ENCODE measurements around the gene SLC14A1. TPM values are rescaled to one million over a fixed set of nuclear protein-coding genes. Genes with fewer than 3 reads are reported as not detected.

The SLC14A1 gene
- polyA plus RNA-seq, 1 experiment = 0.77 TPM

DNA sequence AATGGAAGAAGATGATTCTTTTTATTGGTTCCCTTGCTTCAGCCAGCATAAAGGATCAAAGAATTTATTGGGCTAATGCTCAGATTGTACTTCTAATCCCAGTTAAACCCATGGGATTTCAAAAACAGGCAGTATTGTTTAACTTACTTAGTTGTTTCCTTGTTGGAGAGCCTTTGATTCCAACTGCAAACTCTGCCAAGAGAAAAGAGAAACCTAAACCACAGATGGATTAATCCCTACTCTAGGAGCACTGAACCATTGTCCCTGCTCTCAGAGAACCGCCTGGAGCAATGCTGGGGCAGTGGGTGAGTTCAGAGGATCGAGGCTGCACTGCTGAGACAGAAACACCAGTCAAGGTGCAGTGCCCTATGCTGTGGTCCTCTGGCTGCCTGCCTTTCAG lies 56.6 kb downstream of the SLC14A1 start:
- ChIA-PET POLR2A (no interaction called here), CTCF (interaction anchor here (1.0 to 1.4 kb wide), 3 partner anchors 15 to 58 kb away, joined by 3 to 5 read pairs (median 4); no protein-coding TSS in a partner anchor)
- DNase-seq (ENCODE audit: low read depth) = no peak
- H3K27me3 ChIP-seq (ENCODE audit: control insufficient read depth, insufficient read depth, low read length) = no peaks in the 10 kb centered on the region
- H3K4me3 ChIP-seq (ENCODE audit: low read depth, low read length) = no peak overlapping the region
- TF ChIP-seq, protein P1, sequence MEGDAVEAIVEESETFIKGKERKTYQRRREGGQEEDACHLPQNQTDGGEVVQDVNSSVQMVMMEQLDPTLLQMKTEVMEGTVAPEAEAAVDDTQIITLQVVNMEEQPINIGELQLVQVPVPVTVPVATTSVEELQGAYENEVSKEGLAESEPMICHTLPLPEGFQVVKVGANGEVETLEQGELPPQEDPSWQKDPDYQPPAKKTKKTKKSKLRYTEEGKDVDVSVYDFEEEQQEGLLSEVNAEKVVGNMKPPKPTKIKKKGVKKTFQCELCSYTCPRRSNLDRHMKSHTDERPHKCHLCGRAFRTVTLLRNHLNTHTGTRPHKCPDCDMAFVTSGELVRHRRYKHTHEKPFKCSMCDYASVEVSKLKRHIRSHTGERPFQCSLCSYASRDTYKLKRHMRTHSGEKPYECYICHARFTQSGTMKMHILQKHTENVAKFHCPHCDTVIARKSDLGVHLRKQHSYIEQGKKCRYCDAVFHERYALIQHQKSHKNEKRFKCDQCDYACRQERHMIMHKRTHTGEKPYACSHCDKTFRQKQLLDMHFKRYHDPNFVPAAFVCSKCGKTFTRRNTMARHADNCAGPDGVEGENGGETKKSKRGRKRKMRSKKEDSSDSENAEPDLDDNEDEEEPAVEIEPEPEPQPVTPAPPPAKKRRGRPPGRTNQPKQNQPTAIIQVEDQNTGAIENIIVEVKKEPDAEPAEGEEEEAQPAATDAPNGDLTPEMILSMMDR (IDR thresholded peaks at IDR 0.05; ENCODE audit: insufficient read depth, low read depth, low read length) = no peak
- no peaks in the 10 kb centered on the region for H3K36me3 ChIP-seq (ENCODE audit: control insufficient read depth, insufficient read depth, low read length)

DNA sequence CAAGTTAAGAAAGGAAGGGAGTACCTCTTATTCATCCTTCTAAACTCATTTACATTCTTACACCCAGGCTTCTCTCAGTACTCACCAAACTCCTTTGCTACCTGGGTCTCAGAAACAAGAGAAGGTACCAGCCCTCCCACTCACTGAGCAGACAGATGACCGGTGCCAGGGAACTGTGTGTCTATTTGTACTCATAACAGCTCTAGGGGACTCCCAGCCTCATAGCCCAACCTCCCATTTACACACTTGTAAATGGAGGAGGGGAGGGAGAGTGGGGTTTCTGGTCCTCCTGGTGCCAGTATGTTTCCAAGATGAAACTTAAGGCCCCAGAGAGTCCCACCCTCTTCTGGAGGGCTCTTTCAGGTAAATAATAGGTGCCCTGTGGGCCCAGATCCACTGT lies 58.7 kb downstream of the SLC14A1 start:
- ChIA-PET CTCF (interaction anchor here (2.6 kb wide), 1 partner anchor 60 kb away, joined by 6 read pairs; no protein-coding TSS in a partner anchor), POLR2A (no interaction called here)
- Histone ChIP-seq H3K27me3 (ENCODE audit: control insufficient read depth, insufficient read depth, low read length) (no peaks in the 10 kb centered on the region), H3K36me3 (ENCODE audit: control insufficient read depth, insufficient read depth, low read length) (no peaks in the 10 kb centered on the region), H3K4me3 (ENCODE audit: low read depth, low read length) (no peak overlapping the region)
- DNase-seq (ENCODE audit: low read depth) = no peak
- TF ChIP-seq, protein P1 (IDR thresholded peaks at IDR 0.05; ENCODE audit: insufficient read depth, low read depth, low read length) = no peak

DNA sequence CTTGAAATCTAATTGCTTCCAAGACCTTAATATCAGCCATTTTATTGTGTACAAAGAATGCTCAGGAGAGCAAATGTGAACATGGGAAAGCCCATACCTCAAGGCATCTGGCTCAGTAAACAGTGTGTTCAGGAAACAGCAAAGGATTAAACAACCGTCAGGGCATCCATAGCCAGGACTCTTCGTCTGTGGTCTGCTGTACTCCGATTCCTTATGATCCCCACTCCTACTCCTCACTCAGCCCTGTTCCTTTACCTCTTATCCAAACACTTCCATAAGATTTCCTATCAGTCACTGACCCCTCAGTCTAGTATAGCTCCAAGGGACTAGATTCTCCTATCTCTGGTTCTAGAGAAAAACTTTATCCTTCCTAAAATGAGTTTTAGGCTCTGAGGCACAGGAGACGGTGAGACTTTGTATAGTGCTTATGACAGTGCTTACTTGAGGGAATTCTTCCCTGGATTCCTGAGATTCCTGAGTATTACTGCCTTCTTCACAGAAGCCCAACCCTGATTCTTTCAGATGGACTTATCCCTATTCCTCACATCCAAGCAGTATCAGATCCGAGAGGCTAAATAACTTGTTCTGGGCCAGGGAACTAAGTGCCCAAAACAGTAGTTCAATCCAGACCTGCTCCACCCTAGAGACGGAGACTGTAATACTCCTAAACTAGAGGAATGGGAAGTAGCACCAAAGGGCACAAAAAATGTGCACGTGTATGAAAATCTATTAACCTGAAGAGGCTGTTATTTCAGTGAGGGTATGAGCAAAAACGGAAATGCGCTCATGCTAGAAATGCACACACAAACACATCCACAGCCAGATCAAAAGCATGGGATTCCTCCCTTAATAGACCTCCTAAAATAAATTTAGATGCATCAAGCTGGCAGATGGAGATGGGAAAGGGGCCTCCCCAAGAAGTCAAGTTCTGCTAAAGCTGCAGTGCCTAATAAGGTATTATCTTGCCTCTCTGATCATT lies 59.4 kb downstream of the SLC14A1 start:
- peak; percentile 46 for DNase-seq (ENCODE audit: low read depth)
- TF ChIP-seq, protein P1 (IDR thresholded peaks at IDR 0.05; ENCODE audit: insufficient read depth, low read depth, low read length) = no peak
- no peaks in the 10 kb centered on the region for H3K27me3 ChIP-seq (ENCODE audit: control insufficient read depth, insufficient read depth, low read length)
- CTCF ChIA-PET = interaction anchor here (2.6 kb wide), 1 partner anchor 61 kb away, joined by 6 read pairs; no protein-coding TSS in a partner anchor
- POLR2A ChIA-PET = no interaction called here
- H3K36me3 ChIP-seq (ENCODE audit: control insufficient read depth, insufficient read depth, low read length) = no peaks in the 10 kb centered on the region
- no peak overlapping the region for H3K4me3 ChIP-seq (ENCODE audit: low read depth, low read length)

DNA sequence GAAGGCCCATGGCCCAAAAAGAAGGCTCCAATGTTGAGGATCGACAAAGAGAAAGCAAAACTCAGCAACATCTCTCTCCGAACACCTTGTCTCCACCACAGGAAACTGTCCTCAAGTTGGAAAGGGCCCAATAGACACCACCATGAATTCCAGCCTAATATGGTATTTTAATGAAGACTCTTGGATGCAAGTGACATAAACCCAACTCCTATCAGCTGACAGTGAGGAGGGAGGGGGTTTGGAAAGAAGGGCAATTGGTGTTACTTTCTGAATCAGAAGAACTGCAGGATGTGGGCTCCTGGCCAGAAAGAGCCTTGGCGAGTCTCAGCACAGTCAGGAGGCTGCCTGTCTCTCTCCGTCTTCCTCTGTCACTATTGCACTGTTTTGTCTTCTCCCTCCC lies 61.2 kb downstream of the SLC14A1 start:
- Histone ChIP-seq H3K27me3 (ENCODE audit: control insufficient read depth, insufficient read depth, low read length) (no peaks in the 10 kb centered on the region), H3K4me3 (ENCODE audit: low read depth, low read length) (no peak overlapping the region), H3K36me3 (ENCODE audit: control insufficient read depth, insufficient read depth, low read length) (no peaks in the 10 kb centered on the region)
- ChIA-PET CTCF (interaction anchor here (2.6 kb wide), 1 partner anchor 62 kb away, joined by 6 read pairs; no protein-coding TSS in a partner anchor), POLR2A (no interaction called here)
- DNase-seq (ENCODE audit: low read depth) = no peak
- TF ChIP-seq, protein P1 (IDR thresholded peaks at IDR 0.05; ENCODE audit: insufficient read depth, low read depth, low read length) = no peak

DNA sequence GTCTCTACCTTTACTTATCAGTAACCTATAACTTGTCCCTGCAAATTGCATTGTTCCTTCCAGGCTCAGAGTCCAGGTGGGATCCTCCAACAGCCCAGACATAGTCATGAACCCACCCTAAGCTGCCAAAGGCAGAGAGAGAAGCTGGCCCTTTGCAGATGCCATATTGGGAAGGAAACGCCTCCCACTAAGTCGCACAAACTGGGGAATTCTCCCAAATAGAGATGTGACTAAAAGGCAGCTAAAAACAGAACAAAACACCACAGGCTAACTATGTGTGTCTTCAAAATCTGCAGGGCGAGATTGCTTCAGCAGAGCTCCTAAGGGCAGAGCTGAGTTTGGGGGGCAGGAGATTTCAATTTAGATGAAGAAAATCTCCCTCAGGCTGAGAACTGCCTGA lies 63.0 kb downstream of the SLC14A1 start:
- no peak for DNase-seq (ENCODE audit: low read depth)
- TF ChIP-seq, protein P1 (IDR thresholded peaks at IDR 0.05; ENCODE audit: insufficient read depth, low read depth, low read length) = no peak
- H3K4me3 ChIP-seq (ENCODE audit: low read depth, low read length) = no peak overlapping the region
- no peaks in the 10 kb centered on the region for H3K36me3 ChIP-seq (ENCODE audit: control insufficient read depth, insufficient read depth, low read length)
- ChIA-PET CTCF (interaction anchor here (0.9 to 3.9 kb wide), 4 partner anchors 9 to 99 kb away, joined by 3 to 12 read pairs (median 4); no protein-coding TSS in a partner anchor), POLR2A (no interaction called here)
- no peaks in the 10 kb centered on the region for H3K27me3 ChIP-seq (ENCODE audit: control insufficient read depth, insufficient read depth, low read length)

Data from BJ (cell line).